GM19463 (cell line): ENCODE results near the gene PLOD2.
A peak's percentile ranks its signal among the peaks of the same experiment; 100 is the strongest.

Experiments used
- ATAC-seq: cut with Tn5 transposase; IDR thresholded peaks from one replicate; pipeline ENCODE4 v1.9.1; 2021; ENCODE audit warnings: mild to moderate bottlenecking, moderate library complexity; ENCODE audit not compliant: unreplicated experiment

The PLOD2 gene

DNA sequence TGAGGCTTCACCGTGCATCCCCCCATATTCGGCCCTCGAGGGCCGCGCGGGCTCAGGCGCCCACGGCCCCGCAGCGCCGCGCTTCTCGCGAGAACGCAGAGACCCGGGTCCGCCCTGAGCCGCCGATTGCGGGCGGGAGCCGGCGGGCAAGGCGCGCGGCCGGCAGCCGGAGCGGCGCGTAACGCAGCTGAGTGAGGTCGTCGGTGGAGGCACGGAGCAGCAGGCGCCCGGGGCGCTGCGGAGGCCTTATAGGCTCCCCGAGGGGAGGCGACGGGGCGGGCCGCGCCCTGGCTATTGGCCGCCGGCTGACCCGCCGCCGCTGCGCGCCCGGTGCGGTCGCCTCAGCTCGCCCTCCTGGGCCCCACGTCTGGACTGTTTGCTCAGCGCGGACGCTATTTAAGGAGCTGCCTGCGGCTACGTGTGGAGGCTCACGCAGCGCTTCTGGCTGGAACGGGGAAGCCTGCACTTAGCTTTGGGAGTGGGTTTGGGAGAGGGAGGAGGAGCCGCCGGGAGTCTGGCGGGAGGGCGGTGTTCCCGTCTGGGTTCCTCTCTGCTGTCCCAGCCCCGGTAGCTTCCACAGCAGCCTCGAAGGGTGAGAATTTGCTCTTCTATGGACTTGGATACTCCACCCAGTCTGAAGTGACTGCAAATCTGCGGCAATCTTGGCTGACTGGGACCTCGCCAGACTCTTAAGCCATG, at the start of gene PLOD2:
TSS of gene PLOD2 (minus strand) at position 221 of the 699 bp plus-strand sequence. CDS start at position 26, 195 bp downstream.
- ATAC-seq: peak; percentile 65

- no peak for ATAC-seq
Observed at GRCh38 chr3:146209371-146209770, 48.4 kb upstream of the PLOD2 start.

GRCh38 chr3:146203776-146204175, 42.8 kb upstream of the PLOD2 start:
- ATAC-seq: no peak

DNA sequence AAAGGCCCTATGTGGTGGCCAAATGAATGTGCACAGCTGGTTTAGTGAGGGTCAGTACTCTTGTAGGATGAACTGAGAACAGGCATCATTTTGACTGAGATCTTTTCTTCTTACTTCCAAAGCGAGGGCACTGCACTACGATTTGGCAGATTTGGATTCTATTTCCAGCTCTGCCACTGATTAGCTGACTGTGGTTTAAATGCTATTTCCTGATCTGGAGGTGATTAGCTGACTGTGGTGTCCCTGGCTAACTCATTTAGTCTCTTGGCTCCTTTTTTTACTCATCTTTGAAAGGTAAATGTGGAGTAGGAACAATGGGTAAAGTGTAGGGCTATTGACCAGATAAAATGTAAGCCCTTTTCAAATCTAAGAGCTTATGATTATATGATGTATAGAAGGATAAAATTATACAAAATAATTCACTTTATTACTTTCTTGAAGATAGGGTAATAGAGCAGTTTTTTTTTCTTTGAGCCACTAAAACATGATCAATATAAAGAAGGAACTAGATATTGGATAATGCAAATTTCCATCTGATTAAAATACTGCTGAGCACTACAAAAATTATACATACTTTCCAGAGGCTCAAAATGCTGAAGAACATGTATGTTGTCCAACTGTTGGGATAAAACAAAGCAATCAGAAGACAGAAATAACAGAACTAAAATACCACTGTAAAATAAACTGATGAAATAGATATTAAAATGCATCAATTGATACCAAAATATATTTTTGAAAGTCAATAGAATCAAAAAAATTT, 39.7 kb upstream of the PLOD2 start:
- no peak for ATAC-seq

DNA sequence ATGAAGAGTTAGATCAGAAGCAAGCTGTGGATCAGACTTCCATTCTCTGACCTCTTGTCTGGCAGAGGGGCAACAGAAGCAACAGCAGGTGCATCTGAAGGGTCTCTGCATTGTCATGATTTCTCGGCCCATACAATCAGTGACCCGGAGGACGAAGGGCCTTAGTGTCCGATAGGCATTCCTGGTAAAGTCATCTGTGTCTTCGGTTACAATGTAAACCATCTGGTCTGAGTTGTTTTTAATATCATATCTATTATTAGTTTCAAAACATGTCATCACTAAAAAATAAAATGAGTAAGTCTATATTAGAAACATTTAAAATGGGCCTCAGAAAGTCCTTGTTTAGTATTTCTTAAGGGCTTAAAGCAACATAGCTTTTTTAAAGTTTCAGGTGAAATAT, 38.8 kb upstream of the PLOD2 start:
- no peak for ATAC-seq

GRCh38 chr3:146196789-146197188, 35.8 kb upstream of the PLOD2 start:
- no peak for ATAC-seq

- ATAC-seq: no peak
Observed at GRCh38 chr3:146195605-146196004, 34.6 kb upstream of the PLOD2 start.

DNA sequence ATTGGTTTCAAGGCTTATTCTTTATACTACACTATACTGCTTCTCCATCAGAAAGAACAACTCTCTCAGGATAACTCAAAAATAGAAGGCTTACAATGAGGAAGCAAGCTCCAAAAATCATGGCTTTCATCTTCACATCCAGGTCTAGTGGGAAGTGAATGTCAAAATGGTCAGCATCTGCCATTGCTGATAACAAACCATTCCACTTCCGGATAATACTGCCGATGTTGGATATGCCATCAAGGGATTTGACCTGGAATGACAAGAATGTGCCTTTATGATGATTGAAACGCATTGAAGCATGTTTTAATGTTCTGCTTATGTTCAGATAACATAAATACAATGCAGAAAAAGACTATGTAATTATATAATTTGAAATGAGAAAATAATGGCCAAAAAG, 34.0 kb upstream of the PLOD2 start:
- ATAC-seq: no peak

DNA sequence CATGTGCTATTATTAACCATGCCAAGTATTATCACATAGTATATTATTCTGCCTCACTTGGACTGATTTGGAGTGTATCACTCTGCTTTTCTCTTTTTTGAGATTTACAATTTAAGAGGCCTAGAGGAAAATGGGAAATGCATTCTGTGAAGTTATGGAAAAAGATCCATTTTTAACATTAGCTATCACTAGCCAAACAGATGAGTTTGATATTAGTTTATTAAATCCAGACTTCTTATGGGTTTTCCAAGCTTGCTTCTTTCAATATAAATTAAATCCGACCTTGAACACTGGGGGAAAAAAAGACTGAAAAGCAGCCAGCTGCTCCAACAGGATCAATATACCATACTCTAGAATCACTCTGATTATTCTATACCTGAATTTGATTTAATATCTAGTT, 30.1 kb upstream of the PLOD2 start:
- no peak for ATAC-seq

GRCh38 chr3:146189519-146190173, 28.7 kb upstream of the PLOD2 start:
- ATAC-seq: peak; percentile 94

DNA sequence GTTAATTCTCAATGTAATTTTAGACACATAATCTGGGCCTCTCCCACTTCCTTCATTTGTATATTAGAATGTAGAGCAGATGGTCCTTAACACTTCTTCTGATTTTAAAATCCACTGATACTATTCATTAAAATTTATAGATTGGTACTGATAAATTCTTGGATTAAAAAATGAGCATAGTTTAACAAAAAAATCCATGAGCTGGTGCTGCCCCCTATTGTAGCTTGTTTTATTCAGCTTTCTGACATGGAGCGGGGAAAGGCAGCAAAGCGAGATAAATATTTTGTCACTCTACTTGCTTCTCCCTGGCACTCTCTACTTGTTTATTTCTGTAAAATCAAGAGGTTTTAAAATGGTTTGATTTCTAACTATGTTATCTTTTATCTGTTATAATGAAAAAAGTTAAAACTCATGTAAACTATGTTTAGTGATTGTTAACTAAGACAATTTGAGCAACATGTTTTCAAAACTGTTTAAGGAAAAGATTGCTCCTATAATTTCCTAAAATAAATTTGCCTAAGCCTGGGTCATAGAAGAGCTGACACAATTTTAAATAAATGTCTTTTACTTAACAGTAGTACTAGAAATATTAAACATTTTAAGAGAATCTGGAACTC, 26.5 kb upstream of the PLOD2 start:
- no peak for ATAC-seq

DNA sequence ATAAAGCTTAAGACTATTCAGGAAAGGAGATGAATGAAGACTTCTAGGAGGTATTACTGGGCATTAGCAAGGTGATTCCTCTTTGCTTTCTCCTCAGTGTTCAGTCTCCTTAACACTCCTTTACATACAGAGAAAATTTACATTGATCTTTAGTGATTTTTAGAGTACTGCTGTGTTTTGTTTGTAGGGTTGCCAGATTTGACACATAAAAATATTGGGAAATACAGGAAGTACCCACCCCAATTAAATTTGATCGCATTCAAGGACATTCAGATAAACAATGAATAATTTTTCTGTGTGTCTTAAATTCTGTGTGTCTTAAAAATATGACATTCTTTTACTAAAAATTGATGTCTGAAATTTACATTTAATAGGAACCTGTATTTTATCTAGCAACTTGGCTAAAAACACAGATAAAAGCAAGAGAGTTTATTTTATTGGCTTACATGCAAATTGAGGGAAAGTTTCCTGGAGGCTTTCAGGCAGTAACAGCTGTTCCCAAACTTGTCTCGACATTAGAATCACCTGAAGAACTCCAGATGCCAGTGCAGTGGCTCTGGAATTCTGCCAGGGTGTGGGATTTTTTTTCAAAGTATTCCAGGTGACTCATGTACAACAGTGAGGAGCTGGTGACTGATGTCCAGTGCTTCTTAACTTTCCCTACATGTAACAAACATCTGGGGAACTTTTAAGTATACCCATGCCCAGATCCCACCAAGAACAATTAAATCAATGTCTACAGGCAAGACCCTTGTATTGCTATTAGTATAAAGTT, 23.4 kb upstream of the PLOD2 start:
- ATAC-seq: no peak

GRCh38 chr3:146181216-146181615, 20.2 kb upstream of the PLOD2 start:
- no peak for ATAC-seq

DNA sequence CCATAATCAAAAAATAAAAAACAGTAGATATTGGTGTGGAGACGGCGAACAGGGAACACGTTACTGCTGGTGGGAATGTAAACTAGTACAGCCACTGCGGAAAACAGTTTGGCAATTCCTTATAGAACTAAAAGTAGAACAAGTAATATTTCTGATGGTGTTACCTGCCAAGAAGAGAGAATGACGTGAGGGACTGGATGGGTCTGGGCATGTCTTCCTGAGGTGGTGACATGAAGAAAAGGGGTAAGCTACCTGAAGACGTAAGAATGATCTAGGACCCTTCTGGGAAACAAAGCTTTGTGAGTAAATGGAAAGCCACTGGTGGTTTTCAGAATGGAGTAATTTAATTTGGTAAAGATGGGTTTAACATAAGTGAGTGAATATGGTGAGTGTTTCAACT, 19.4 kb upstream of the PLOD2 start:
- no peak for ATAC-seq

DNA sequence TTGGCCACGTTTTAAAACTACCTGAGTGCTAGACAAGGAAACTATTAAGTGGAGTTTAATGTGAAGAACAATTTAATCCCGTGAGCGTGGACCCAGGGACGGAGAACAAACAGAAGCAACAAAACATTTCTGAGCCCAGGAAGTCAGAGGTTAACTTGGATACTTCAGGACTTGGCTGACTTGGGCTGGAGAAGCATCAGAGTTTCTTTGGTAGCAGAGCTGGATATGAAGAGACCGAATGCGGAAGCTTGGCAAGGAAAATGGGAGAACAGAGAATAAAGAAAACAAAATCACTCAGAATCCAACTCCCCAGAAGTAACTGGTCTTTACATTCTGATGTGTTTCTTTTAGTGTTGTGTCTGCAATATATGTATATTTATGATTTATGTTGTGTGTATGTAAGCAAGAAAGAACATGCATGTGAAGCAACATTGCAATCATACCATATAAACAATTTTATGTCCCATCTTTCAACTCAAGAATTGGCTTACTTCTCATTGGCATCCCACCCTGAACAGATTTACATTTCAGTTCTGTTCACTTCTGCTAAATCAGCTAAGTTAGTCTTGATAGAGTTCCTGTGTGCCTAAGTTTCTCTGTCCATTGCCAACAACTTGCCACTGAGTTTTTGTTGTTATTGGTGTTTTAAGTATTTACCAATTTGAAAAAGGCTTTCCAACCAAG, 17.2 kb upstream of the PLOD2 start:
- no peak for ATAC-seq

- ATAC-seq: no peak
Observed at GRCh38 chr3:146177519-146177918, 16.5 kb upstream of the PLOD2 start.

DNA sequence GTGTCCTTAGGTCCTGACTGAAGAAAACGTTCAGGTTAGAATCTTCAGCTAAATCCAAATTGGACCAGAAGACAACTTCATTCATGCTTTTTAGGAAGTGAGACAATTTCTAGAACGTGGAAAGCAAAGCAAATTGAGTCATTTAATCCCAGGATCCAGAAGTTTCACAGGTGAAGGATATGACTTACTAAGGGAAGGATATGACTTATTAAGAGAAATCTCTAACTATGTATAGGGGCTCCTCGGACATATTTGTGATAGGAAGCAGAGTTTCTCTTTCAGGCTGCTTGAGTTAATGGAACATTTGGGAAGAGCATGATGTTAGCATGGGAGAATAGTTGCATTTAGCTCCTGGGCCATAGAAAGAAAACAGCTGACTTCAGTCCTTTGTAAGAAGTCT, 16.1 kb upstream of the PLOD2 start:
- no peak for ATAC-seq

- no peak for ATAC-seq
Observed at GRCh38 chr3:146172586-146172985, 11.6 kb upstream of the PLOD2 start.

- ATAC-seq: no peak
Observed at GRCh38 chr3:146170591-146170990, 9.6 kb upstream of the PLOD2 start.

- ATAC-seq: no peak
Observed at GRCh38 chr3:146169891-146170290, 8.9 kb upstream of the PLOD2 start.
